Activated T-helper 1 cell treated with anti-CD3 and anti-CD28 coated beads, Interleukin-12 subunit alpha, Interleukin-12 subunit beta, Interleukin-2, Interleukin-4 antibody, amounts not matched to agents 30 ng/mL and 10 ng/mL and 1 ng/mL, durations not matched to agents 14 hours and 24 hours and 36 hours (primary cell): Measurements from ENCODE around the gene MCCD1. TPM values are rescaled to one million over a fixed set of nuclear protein-coding genes. Genes with fewer than 3 reads are reported as not detected.

Experiments
- total RNA-seq: library from RNA; stranded (reverse); gene quantifications from 2 replicates; pipeline ENCODE4 v1.2.3, GENCODE V29; 2022

The MCCD1 gene
- total RNA-seq, 1 donor from 2014 or later = not detected

Other genes with a start within 250 kb of the MCCD1 start
- 3,770 and 3,814 TPM in 2 replicates for gene HLA-B, start 171.8 kb upstream of the MCCD1 start, total RNA-seq
- gene MICA, start 125.4 kb upstream of the MCCD1 start, total RNA-seq = 11.5 and 12.4 TPM in 2 replicates
- 36.1 and 37.5 TPM in 2 replicates for gene MICB, start 30.8 kb upstream of the MCCD1 start, total RNA-seq
- 628 and 637 TPM in 2 replicates for gene DDX39B, start 13.0 kb downstream of the MCCD1 start, total RNA-seq
- 1.2 and 1.4 TPM in 2 replicates for gene ATP6V1G2, start 17.6 kb downstream of the MCCD1 start, total RNA-seq
- gene NFKBIL1, start 18.6 kb downstream of the MCCD1 start, total RNA-seq = 18.2 and 18.9 TPM in 2 replicates
- 1,021 and 1,078 TPM in 2 replicates for gene LTA, start 43.3 kb downstream of the MCCD1 start, total RNA-seq
- 427 and 430 TPM in 2 replicates for gene TNF, start 46.6 kb downstream of the MCCD1 start, total RNA-seq
- 270 and 277 TPM in 2 replicates for gene LTB, start 53.5 kb downstream of the MCCD1 start, total RNA-seq
- 63.0 and 66.6 TPM in 2 replicates for gene LST1, start 57.3 kb downstream of the MCCD1 start, total RNA-seq
- 19.1 and 20.3 TPM in 2 replicates for gene NCR3, start 64.0 kb downstream of the MCCD1 start, total RNA-seq
- 55.5 and 61.5 TPM in 2 replicates for gene AIF1, start 86.3 kb downstream of the MCCD1 start, total RNA-seq
- 281 and 283 TPM in 2 replicates for gene PRRC2A, start 91.8 kb downstream of the MCCD1 start, total RNA-seq
- 319 and 323 TPM in 2 replicates for gene BAG6, start 123.7 kb downstream of the MCCD1 start, total RNA-seq
- 1.8 and 3.7 TPM in 2 replicates for gene APOM, start 126.9 kb downstream of the MCCD1 start, total RNA-seq
- 18.1 and 19.1 TPM in 2 replicates for gene C6orf47, start 131.8 kb downstream of the MCCD1 start, total RNA-seq
- gene GPANK1, start 136.0 kb downstream of the MCCD1 start, total RNA-seq = 34.8 and 37.2 TPM in 2 replicates
- 302 and 308 TPM in 2 replicates for gene CSNK2B, start 137.1 kb downstream of the MCCD1 start, total RNA-seq
- gene LY6G5B, start 141.0 kb downstream of the MCCD1 start, total RNA-seq = 29.5 and 35.1 TPM in 2 replicates
- 4.7 and 4.9 TPM in 2 replicates for gene LY6G5C, start 152.1 kb downstream of the MCCD1 start, total RNA-seq
- gene ABHD16A, start 174.4 kb downstream of the MCCD1 start, total RNA-seq = 45.7 and 46.5 TPM in 2 replicates
- gene LY6G6F, start 177.9 kb downstream of the MCCD1 start, total RNA-seq = not detected in 2 replicates
- gene LY6G6D, start 186.4 kb downstream of the MCCD1 start, total RNA-seq = not detected in 2 replicates
- gene LY6G6C, start 192.8 kb downstream of the MCCD1 start, total RNA-seq = not detected in 2 replicates
- not detected in 2 replicates for gene MPIG6B, start 194.4 kb downstream of the MCCD1 start, total RNA-seq
- gene DDAH2, start 200.3 kb downstream of the MCCD1 start, total RNA-seq = 4.9 and 5.7 TPM in 2 replicates
- gene CLIC1, start 207.6 kb downstream of the MCCD1 start, total RNA-seq = 398 and 399 TPM in 2 replicates
- 80.5 and 83.4 TPM in 2 replicates for gene MSH5, start 211.0 kb downstream of the MCCD1 start, total RNA-seq
- 16.7 and 17.0 TPM in 2 replicates for gene SAPCD1, start 233.7 kb downstream of the MCCD1 start, total RNA-seq
- gene VWA7, start 248.4 kb downstream of the MCCD1 start, total RNA-seq = 2.9 and 5.0 TPM in 2 replicates